Amniotic epithelial cell (primary cell): Measurements from ENCODE around the gene IFNL3.
"Not testable (repeated sequence)": the region's sequence is repeated elsewhere in the genome, so short reads cannot be mapped to it uniquely, and the experiment has no call there.

Experiments
- DNase-seq: peaks from one replicate; pipeline ENCODE4 v3.0.0-alpha.2; 2010; ENCODE audit warnings: low read depth

Gene IFNL3

GRCh38 chr19:39244410-39245100, at the start of gene IFNL3:
Gene IFNL3 (minus strand): TSS chr19:39245006. CDS start chr19:39244967, 39 bp downstream.
- not testable (repeated sequence) for DNase-seq

- no peak for DNase-seq
Observed at GRCh38 chr19:39293394-39293793, 48.6 kb upstream of the IFNL3 start.

- no peak for DNase-seq
Observed at GRCh38 chr19:39284032-39284431, 39.2 kb upstream of the IFNL3 start.

GRCh38 chr19:39282021-39282420, 37.2 kb upstream of the IFNL3 start:
- DNase-seq, result no peak

GRCh38 chr19:39277598-39277997, 32.8 kb upstream of the IFNL3 start:
- DNase-seq, result peak; percentile 70

- no peak for DNase-seq
Observed at GRCh38 chr19:39276740-39277139, 31.9 kb upstream of the IFNL3 start.

- no peak for DNase-seq
Observed at GRCh38 chr19:39275578-39275977, 30.8 kb upstream of the IFNL3 start.

GRCh38 chr19:39273859-39274258, 29.1 kb upstream of the IFNL3 start:
- DNase-seq, result not testable (repeated sequence)

GRCh38 chr19:39270036-39270871, 25.4 kb upstream of the IFNL3 start:
- no peak for DNase-seq

GRCh38 chr19:39269369-39269768, 24.6 kb upstream of the IFNL3 start:
- not testable (repeated sequence) for DNase-seq

GRCh38 chr19:39268531-39269223, 23.9 kb upstream of the IFNL3 start:
- not testable (repeated sequence) for DNase-seq

GRCh38 chr19:39268085-39268484, 23.3 kb upstream of the IFNL3 start, which contains the start of gene IFNL2:
Gene IFNL2 (plus strand): TSS chr19:39268396. CDS start chr19:39268569, 173 bp downstream.
- not testable (repeated sequence) for DNase-seq

GRCh38 chr19:39265321-39265916, 20.6 kb upstream of the IFNL3 start:
- no peak for DNase-seq

GRCh38 chr19:39264306-39265290, 19.8 kb upstream of the IFNL3 start:
- DNase-seq, result no peak

GRCh38 chr19:39263912-39264305, 19.1 kb upstream of the IFNL3 start:
- DNase-seq, result no peak

- no peak for DNase-seq
Observed at GRCh38 chr19:39262496-39262895, 17.7 kb upstream of the IFNL3 start.

GRCh38 chr19:39261704-39262103, 16.9 kb upstream of the IFNL3 start:
- DNase-seq, result no peak

- no peak for DNase-seq
Observed at GRCh38 chr19:39257227-39257626, 12.4 kb upstream of the IFNL3 start.

GRCh38 chr19:39254531-39255345, 9.9 kb upstream of the IFNL3 start:
- DNase-seq, result no peak
